Liver (tissue), 9 donors: Measurements from ENCODE around the gene MED16. TPM values are rescaled to one million over a fixed set of nuclear protein-coding genes. Genes with fewer than 3 reads are reported as not detected.

Source experiments
- DNase-seq: peaks from one replicate; pipeline ENCODE4 v3.0.0-alpha.2; 2017; ENCODE audit warnings: low spot score
- H3K27ac ChIP-seq, 2 donors: one replicate each; pipeline ENCODE4 v1.7.0; 2013; ENCODE audit warnings: inconsistent platforms in 2 of 2, low read length in 2 of 2, control low read depth in 1 of 2, low read depth in 1 of 2, mild to moderate bottlenecking in 1 of 2
- H3K27me3 ChIP-seq, 4 donors: one replicate each; pipeline versions ENCODE4 v1.6.1 to v1.7.0; 2013; ENCODE audit warnings: low read length in 3 of 4, inconsistent platforms in 1 of 4, mild to moderate bottlenecking in 1 of 4, moderate library complexity in 1 of 4; ENCODE audit not compliant: control insufficient read depth in 4 of 4, insufficient read depth in 4 of 4
- H3K36me3 ChIP-seq, 4 donors: one replicate each; pipeline versions ENCODE4 v1.6.1 to v1.7.0; 2013; ENCODE audit warnings: low read length in 3 of 4, mild to moderate bottlenecking in 3 of 4, low read depth in 1 of 4, moderate library complexity in 1 of 4; ENCODE audit not compliant: control insufficient read depth in 4 of 4, insufficient read depth in 3 of 4
- H3K4me1 ChIP-seq, 4 donors: one replicate each; pipeline versions ENCODE4 v1.6.1 to v1.7.0; 2013; ENCODE audit warnings: low read length in 3 of 4, mild to moderate bottlenecking in 3 of 4, moderate library complexity in 1 of 4; ENCODE audit not compliant: control insufficient read depth in 4 of 4, insufficient read depth in 4 of 4
- H3K4me3 ChIP-seq, 3 donors: one replicate each; pipeline versions ENCODE4 v1.6.1 to v1.7.0; 2013; ENCODE audit warnings: low read length in 3 of 3, control low read depth in 1 of 3, low read depth in 1 of 3, mild to moderate bottlenecking in 1 of 3
- H3K9ac ChIP-seq, 2 donors: one replicate each; pipeline ENCODE4 v1.7.0; 2013; ENCODE audit warnings: low read length in 2 of 2, mild to moderate bottlenecking in 2 of 2, moderate library complexity in 2 of 2, control low read depth in 1 of 2, low read depth in 1 of 2
- H3K9me3 ChIP-seq, 4 donors: one replicate each; pipeline versions ENCODE4 v1.6.1 to v1.7.0; 2013; ENCODE audit warnings: low read length in 3 of 4; ENCODE audit not compliant: control insufficient read depth in 4 of 4
- EGR1 ChIP-seq, 2 donors: IDR thresholded peaks; 2 replicates each; pipeline ENCODE4 v1.6.1; 2016 to 2018; ENCODE audit warnings: antibody characterized with exemption in 2 of 2, low read depth in 2 of 2
- FOXA1 ChIP-seq: IDR thresholded peaks from 2 replicates; pipeline ENCODE4 v1.6.1; 2016; ENCODE audit warnings: antibody characterized with exemption
- FOXA2 ChIP-seq: IDR thresholded peaks from 2 replicates; pipeline ENCODE4 v1.6.1; 2016; ENCODE audit warnings: antibody characterized with exemption
- GABPA ChIP-seq, 2 donors: IDR thresholded peaks in 1 of 2; conservative IDR thresholded peaks in 1 of 2; 2 replicates each; pipeline ENCODE4 v1.6.1; 2016; ENCODE audit warnings: antibody characterized with exemption in 2 of 2, mild to moderate bottlenecking in 1 of 2, moderate library complexity in 1 of 2
- HNF4A ChIP-seq, 2 donors: conservative IDR thresholded peaks; 2 replicates each; pipeline ENCODE4 v1.6.1; 2016; ENCODE audit warnings: antibody characterized with exemption in 2 of 2, mild to moderate bottlenecking in 2 of 2
- JUND ChIP-seq, 2 donors: IDR thresholded peaks; 2 replicates each; pipeline ENCODE4 v1.6.1; 2016; ENCODE audit warnings: antibody characterized with exemption in 2 of 2
- NR2F2 ChIP-seq: IDR thresholded peaks from 2 replicates; pipeline ENCODE4 v1.6.1; 2016; ENCODE audit warnings: antibody characterized with exemption
- RAD21 ChIP-seq, 2 donors: IDR thresholded peaks; 2 replicates each; pipeline ENCODE4 v1.6.1; 2016; ENCODE audit warnings: antibody characterized with exemption in 2 of 2, mild to moderate bottlenecking in 2 of 2
- SP1 ChIP-seq: IDR thresholded peaks from 2 replicates; pipeline ENCODE4 v1.6.1; 2018; ENCODE audit warnings: antibody characterized with exemption, mild to moderate bottlenecking
- TAF1 ChIP-seq: conservative IDR thresholded peaks from 2 replicates; pipeline ENCODE4 v1.6.1; 2016; ENCODE audit warnings: antibody characterized with exemption, mild to moderate bottlenecking
- YY1 ChIP-seq: IDR thresholded peaks from 2 replicates; pipeline ENCODE4 v1.6.1; 2016; ENCODE audit warnings: antibody characterized with exemption, mild to moderate bottlenecking
- WGBS: extraction: QIAGEN DNeasy Blood & Tissue Kit; methylation state at CpG from one replicate; pipeline ENCODE4 v1.1.7; 2013; 5-methylcytosine and 5-hydroxymethylcytosine counted together
- polyA plus RNA-seq, 2 donors: library from polyadenylated mRNA; stranded (reverse) in 1 of 2; unstranded in 1 of 2; fragments of 200-250 nt in 1 of 2; fragments of >200 nt in 1 of 2; fragmentation: Nextera tagmentation in 1 of 2; extraction: Ambion mirVana in 1 of 2; gene quantifications; one replicate each; pipeline versions ENCODE4 v1.2.1 to v1.2.3, GENCODE V29; 2013 to 2015
- total RNA-seq, 2 donors: library from RNA; depleted of rRNA; stranded (reverse); fragments of >200 nt; gene quantifications; one replicate each; pipeline ENCODE4 v1.2.3, GENCODE V29; 2014
- TF ChIP-seq, protein P1 (sequence below): IDR thresholded peaks from 2 replicates; pipeline ENCODE4 v1.6.1; 2016; ENCODE audit warnings: antibody characterized with exemption
- TF ChIP-seq, protein P2 (sequence below): fragments of 150-350 bp; IDR thresholded peaks from 2 replicates; pipeline ENCODE4 v1.5.1; 2017; ENCODE audit warnings: improper control_type of control experiment, low read depth, low read length; ENCODE audit not compliant: missing input control
- TF ChIP-seq, protein P3 (sequence below): IDR thresholded peaks from 2 replicates; pipeline ENCODE4 v1.6.1; 2016; ENCODE audit warnings: antibody characterized with exemption, mild to moderate bottlenecking
- donor health status: healthy.
- donor health status: healthy.
- donor health status: healthy.
- donor health status: healthy.
- donor health status: healthy.

Gene MED16
- total and polyA plus RNA-seq, 4 donors, result 30.6 to 50.5 (median 41.0) TPM

DNA sequence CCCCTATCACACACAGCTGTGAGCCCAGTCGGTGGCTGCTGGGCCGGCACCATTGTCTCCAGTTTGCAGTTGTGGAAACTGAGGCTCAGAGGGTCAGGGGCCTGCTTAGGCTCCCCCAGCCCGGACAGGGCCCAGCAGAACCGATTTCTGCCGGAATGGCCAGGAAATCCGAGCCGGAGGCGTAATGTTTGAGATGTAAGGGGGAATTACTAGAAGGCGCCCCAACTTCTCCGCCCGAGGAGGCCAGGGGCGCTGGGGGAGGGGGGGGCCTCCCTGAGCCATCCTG lies 25.1 kb upstream of the MED16 start (continued):
- TF ChIP-seq, protein P1, sequence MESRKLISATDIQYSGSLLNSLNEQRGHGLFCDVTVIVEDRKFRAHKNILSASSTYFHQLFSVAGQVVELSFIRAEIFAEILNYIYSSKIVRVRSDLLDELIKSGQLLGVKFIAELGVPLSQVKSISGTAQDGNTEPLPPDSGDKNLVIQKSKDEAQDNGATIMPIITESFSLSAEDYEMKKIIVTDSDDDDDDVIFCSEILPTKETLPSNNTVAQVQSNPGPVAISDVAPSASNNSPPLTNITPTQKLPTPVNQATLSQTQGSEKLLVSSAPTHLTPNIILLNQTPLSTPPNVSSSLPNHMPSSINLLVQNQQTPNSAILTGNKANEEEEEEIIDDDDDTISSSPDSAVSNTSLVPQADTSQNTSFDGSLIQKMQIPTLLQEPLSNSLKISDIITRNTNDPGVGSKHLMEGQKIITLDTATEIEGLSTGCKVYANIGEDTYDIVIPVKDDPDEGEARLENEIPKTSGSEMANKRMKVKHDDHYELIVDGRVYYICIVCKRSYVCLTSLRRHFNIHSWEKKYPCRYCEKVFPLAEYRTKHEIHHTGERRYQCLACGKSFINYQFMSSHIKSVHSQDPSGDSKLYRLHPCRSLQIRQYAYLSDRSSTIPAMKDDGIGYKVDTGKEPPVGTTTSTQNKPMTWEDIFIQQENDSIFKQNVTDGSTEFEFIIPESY, result no peak
- no peak for TF ChIP-seq EGR1 (IDR thresholded peaks at IDR 0.05; ENCODE audit: low read depth in 2 of 2)
- no peak for TF ChIP-seq NR2F2
- no peak for TF ChIP-seq HNF4A (conservative IDR thresholded peaks at IDR 0.05)
- no peak for TF ChIP-seq FOXA1
- TF ChIP-seq RAD21 (IDR thresholded peaks at IDR 0.05), result no peak
- no peak for TF ChIP-seq YY1
- TF ChIP-seq SP1, result no peak
- TF ChIP-seq FOXA2, result no peak

DNA sequence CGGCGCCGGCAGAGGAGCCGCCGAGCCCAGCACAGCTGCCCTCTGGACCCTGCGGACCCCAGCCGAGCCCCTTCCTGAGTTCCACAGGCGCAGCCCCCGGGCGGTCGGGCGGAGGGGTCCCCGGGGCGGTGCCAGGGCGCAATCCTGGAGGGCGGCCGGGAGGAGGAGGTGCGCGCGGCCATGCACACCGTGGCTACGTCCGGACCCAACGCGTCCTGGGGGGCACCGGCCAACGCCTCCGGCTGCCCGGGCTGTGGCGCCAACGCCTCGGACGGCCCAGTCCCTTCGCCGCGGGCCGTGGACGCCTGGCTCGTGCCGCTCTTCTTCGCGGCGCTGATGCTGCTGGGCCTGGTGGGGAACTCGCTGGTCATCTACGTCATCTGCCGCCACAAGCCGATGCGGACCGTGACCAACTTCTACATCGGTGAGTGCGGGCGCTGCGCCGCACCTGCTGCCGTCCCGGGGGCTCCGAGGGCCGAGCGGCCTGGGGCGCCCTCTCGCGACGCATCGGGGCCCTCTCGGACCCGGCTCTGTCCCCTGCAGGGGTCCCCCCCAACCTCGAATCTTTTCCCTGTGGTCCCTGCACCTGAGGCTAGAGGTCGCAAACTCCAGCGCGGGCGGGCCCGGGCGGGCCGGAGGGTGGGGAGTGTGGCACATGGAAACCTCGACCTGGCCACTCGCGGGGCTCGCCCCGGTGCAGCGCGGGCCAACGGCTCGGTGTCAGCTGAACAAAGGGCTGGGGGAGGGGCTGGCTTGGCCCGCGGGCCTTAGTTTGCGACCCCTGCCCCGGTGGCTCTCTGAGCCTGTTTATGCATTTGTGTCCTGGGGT lies 24.6 kb upstream of the MED16 start, which contains the start of gene KISS1R:
TSS of gene KISS1R (plus strand) at position 11 of the 829 bp plus-strand sequence. CDS start at position 181, 170 bp downstream.
- Histone ChIP-seq H3K4me3 (peak within 1 kb of the TSS in 1 of 3 donors; percentile 35), H3K27ac (no peak within 1 kb of the TSS), H3K9ac (no peak within 1 kb of the TSS), H3K27me3 (peaks cover 0 to 15% (median 3%) of the 10 kb centered on the region in 4 donors), H3K36me3 (no peaks in the 10 kb centered on the region), H3K9me3 (no peaks in the 10 kb centered on the region), H3K4me1 (peaks cover 0 to 32% (median 16%) of the 10 kb centered on the region in 4 donors)
- TF ChIP-seq, protein P2, sequence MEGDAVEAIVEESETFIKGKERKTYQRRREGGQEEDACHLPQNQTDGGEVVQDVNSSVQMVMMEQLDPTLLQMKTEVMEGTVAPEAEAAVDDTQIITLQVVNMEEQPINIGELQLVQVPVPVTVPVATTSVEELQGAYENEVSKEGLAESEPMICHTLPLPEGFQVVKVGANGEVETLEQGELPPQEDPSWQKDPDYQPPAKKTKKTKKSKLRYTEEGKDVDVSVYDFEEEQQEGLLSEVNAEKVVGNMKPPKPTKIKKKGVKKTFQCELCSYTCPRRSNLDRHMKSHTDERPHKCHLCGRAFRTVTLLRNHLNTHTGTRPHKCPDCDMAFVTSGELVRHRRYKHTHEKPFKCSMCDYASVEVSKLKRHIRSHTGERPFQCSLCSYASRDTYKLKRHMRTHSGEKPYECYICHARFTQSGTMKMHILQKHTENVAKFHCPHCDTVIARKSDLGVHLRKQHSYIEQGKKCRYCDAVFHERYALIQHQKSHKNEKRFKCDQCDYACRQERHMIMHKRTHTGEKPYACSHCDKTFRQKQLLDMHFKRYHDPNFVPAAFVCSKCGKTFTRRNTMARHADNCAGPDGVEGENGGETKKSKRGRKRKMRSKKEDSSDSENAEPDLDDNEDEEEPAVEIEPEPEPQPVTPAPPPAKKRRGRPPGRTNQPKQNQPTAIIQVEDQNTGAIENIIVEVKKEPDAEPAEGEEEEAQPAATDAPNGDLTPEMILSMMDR, result peak; percentile 23
- TF ChIP-seq SP1, result no peak
- peak; percentile 34 to 61 for TF ChIP-seq RAD21 (IDR thresholded peaks at IDR 0.05)
- WGBS, result 2% methylated on average over 87 of the region's 87 CpGs
- peak; percentile 54 for DNase-seq

DNA sequence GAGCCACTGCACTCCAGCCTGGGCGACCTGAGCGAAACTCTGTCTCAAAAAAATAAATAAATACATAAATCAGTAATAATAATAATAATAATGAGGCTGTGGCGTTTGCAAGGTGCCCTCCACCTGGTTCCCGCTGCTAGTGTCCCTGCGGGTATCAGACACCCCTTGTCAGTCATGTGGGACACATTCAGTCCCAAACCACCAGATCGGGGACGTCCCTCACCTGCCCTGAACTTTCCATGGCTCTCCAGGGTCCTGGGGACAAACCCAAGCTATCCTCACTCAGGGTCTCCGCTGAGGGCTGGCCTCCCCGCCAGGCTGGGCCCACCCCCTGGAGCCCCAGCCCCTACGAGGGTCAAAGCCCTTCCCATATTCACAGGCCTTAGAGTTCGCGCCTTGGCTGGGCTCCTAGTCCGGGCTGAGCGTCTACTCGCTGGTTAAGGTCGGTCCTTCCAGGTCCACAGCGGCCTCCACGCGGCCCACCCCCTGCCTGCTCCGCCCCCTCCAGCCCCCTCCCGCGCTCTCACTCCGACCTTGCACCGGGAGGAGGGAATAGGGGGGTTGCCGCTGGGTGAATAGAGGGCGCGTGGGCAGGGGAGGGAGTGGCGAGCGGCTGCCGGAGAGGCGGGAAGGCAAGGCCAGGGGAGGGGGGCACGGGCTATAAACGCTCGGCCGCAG lies 23.8 kb upstream of the MED16 start:
- WGBS, result 17% methylated on average over 35 of the region's 35 CpGs
- peaks cover 0 to 32% (median 16%) of the 10 kb centered on the region in 4 donors for H3K4me1 ChIP-seq
- H3K4me3 ChIP-seq, result peak overlapping the region in 1 of 3 donors; percentile 35
- no peak overlapping the region for H3K27ac ChIP-seq
- DNase-seq, result peak; percentile 61
- H3K9ac ChIP-seq, result no peak overlapping the region
- TF ChIP-seq, protein P2, result no peak
- TF ChIP-seq TAF1 (no peak), JUND (IDR thresholded peaks at IDR 0.05) (no peak), GABPA (IDR thresholded peaks at IDR 0.05 in 1 of 2, conservative IDR thresholded peaks at IDR 0.05 in 1 of 2) (no peak), EGR1 (IDR thresholded peaks at IDR 0.05; ENCODE audit: low read depth in 2 of 2) (no peak), NR2F2 (no peak)
- TF ChIP-seq, protein P3, sequence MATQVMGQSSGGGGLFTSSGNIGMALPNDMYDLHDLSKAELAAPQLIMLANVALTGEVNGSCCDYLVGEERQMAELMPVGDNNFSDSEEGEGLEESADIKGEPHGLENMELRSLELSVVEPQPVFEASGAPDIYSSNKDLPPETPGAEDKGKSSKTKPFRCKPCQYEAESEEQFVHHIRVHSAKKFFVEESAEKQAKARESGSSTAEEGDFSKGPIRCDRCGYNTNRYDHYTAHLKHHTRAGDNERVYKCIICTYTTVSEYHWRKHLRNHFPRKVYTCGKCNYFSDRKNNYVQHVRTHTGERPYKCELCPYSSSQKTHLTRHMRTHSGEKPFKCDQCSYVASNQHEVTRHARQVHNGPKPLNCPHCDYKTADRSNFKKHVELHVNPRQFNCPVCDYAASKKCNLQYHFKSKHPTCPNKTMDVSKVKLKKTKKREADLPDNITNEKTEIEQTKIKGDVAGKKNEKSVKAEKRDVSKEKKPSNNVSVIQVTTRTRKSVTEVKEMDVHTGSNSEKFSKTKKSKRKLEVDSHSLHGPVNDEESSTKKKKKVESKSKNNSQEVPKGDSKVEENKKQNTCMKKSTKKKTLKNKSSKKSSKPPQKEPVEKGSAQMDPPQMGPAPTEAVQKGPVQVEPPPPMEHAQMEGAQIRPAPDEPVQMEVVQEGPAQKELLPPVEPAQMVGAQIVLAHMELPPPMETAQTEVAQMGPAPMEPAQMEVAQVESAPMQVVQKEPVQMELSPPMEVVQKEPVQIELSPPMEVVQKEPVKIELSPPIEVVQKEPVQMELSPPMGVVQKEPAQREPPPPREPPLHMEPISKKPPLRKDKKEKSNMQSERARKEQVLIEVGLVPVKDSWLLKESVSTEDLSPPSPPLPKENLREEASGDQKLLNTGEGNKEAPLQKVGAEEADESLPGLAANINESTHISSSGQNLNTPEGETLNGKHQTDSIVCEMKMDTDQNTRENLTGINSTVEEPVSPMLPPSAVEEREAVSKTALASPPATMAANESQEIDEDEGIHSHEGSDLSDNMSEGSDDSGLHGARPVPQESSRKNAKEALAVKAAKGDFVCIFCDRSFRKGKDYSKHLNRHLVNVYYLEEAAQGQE, result no peak
- H3K36me3 ChIP-seq, result no peaks in the 10 kb centered on the region
- H3K9me3 ChIP-seq, result no peaks in the 10 kb centered on the region
- peaks cover 0 to 15% (median 3%) of the 10 kb centered on the region in 4 donors for H3K27me3 ChIP-seq
